Gastrocnemius medialis (tissue), 4 donors: ENCODE measurements around the gene MGAT5B. TPM values are rescaled to one million over a fixed set of nuclear protein-coding genes. Genes with fewer than 3 reads are reported as not detected.

Experiments used
- ATAC-seq, 2 donors: fragments of 150-250 bp; one replicate each; pipeline ENCODE4 v1.9.1; 2016
- DNase-seq, 2 donors: peaks; one replicate each; pipeline ENCODE4 v3.0.0-alpha.2; 2019
- H3K27ac ChIP-seq, 4 donors: fragments of 200-600 bp; sonication (generic); 1 replicate in 1 of 4; 2 replicates in 3 of 4; pipeline ENCODE4 v1.5.1; 2016 to 2018; ENCODE audit warnings: mild to moderate bottlenecking in 2 of 4, moderate library complexity in 1 of 4
- H3K27me3 ChIP-seq, 3 donors: fragments of 200-600 bp; sonication (generic) in 2 of 3; 1 replicate in 1 of 3; 2 replicates in 2 of 3; pipeline versions ENCODE4 v1.5.1 to v1.6.0; 2016 to 2019; ENCODE audit warnings: mild to moderate bottlenecking in 1 of 3, moderate library complexity in 1 of 3
- H3K36me3 ChIP-seq, 2 donors: fragments of 200-600 bp; sonication (generic) in 1 of 2; one replicate each; pipeline ENCODE4 v1.5.1; 2017 to 2018
- H3K4me1 ChIP-seq, 2 donors: fragments of 200-600 bp; sonication (generic) in 1 of 2; one replicate each; pipeline ENCODE4 v1.5.1; 2016 to 2017; ENCODE audit warnings: mild to moderate bottlenecking in 2 of 2
- H3K4me3 ChIP-seq, 4 donors: fragments of 200-600 bp; sonication (generic) in 3 of 4; 1 replicate in 1 of 4; 2 replicates in 3 of 4; pipeline ENCODE4 v1.5.1; 2016 to 2019; ENCODE audit warnings: mild to moderate bottlenecking in 2 of 4
- H3K9me3 ChIP-seq, 3 donors: fragments of 200-600 bp; sonication (generic) in 2 of 3; 1 replicate in 1 of 3; 2 replicates in 2 of 3; pipeline ENCODE4 v1.5.1; 2016 to 2019
- POLR2A ChIP-seq, 2 donors: fragments of 450-650 bp; IDR thresholded peaks; one replicate each; pipeline ENCODE4 v1.6.1; 2017; ENCODE audit warnings: antibody characterized with exemption in 2 of 2, mild to moderate bottlenecking in 2 of 2, moderate library complexity in 2 of 2
- in situ Hi-C, 4 donors: fragments of 200-750 bp; cut with MboI; loops; one replicate each; pipeline versions ENCODE4 v1.15.0 to v1.8.0; 2017; ENCODE audit warnings: low sequenced_read_pairs in 4 of 4
- intact Hi-C: fragments of 100-400 bp; cut with DNase I; formaldehyde crosslinking; loops from one replicate; pipeline ENCODE4 v1.15.1; 2023; ENCODE audit warnings: low total_unique reads
- total RNA-seq, 4 donors: library from RNA; depleted of rRNA; stranded (reverse); fragments of >200 nt; gene quantifications; one replicate each; pipeline versions ENCODE4 v1.1.0 to v1.2.3, GENCODE V29; 2016
- TF ChIP-seq, protein P1 (sequence below), 5 experiments: fragments of 450-650 bp in 3 of 5; fragments of 200-600 bp in 2 of 5; sonication (generic) in 2 of 5; IDR thresholded peaks in 4 of 5; conservative IDR thresholded peaks in 1 of 5; 1 replicate in 4 of 5; 2 replicates in 1 of 5; pipeline ENCODE4 v1.5.1; 2016 to 2019; ENCODE audit warnings: antibody characterized with exemption in 5 of 5, mild to moderate bottlenecking in 3 of 5, moderate library complexity in 3 of 5

MGAT5B gene
- total RNA-seq, 4 donors from 2014 or later, result not detected

DNA sequence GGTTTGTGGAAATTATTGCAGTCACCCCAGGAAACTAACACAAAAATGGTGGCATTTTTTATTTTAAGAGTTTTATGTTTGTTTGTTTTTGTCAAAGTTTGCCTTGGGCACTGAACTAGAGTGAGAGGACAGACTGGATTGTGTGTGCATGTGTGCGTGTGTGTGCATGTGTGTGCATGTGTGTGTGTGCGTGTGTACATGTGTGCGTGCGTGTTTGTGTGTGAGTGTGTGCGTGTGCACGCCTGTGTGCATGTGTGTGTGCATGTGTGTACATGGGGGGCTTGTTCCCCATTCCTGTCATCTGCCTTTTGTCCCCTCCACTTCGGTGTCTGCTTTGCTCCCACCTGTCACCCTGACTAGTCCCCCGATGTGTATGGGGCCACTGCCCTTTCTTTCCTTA lies 32.5 kb downstream of the MGAT5B start:
- H3K4me3 ChIP-seq, result no peak overlapping the region
- ATAC-seq (no peak), DNase-seq (no peak)
- H3K27me3 ChIP-seq, result peaks cover 0 to 7% (median 3%) of the 10 kb centered on the region in 3 donors
- H3K27ac ChIP-seq, result no peak overlapping the region
- intact Hi-C loops (no loop called here), in situ Hi-C loops (no loop called here)
- H3K9me3 ChIP-seq, result no peaks in the 10 kb centered on the region
- no peaks in the 10 kb centered on the region for H3K4me1 ChIP-seq
- no peaks in the 10 kb centered on the region for H3K36me3 ChIP-seq
- no peak for TF ChIP-seq POLR2A (IDR thresholded peaks at IDR 0.05)
- TF ChIP-seq, protein P1, sequence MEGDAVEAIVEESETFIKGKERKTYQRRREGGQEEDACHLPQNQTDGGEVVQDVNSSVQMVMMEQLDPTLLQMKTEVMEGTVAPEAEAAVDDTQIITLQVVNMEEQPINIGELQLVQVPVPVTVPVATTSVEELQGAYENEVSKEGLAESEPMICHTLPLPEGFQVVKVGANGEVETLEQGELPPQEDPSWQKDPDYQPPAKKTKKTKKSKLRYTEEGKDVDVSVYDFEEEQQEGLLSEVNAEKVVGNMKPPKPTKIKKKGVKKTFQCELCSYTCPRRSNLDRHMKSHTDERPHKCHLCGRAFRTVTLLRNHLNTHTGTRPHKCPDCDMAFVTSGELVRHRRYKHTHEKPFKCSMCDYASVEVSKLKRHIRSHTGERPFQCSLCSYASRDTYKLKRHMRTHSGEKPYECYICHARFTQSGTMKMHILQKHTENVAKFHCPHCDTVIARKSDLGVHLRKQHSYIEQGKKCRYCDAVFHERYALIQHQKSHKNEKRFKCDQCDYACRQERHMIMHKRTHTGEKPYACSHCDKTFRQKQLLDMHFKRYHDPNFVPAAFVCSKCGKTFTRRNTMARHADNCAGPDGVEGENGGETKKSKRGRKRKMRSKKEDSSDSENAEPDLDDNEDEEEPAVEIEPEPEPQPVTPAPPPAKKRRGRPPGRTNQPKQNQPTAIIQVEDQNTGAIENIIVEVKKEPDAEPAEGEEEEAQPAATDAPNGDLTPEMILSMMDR (IDR thresholded peaks at IDR 0.05 in 4 of 5, conservative IDR thresholded peaks at IDR 0.05 in 1 of 5), result no peak

DNA sequence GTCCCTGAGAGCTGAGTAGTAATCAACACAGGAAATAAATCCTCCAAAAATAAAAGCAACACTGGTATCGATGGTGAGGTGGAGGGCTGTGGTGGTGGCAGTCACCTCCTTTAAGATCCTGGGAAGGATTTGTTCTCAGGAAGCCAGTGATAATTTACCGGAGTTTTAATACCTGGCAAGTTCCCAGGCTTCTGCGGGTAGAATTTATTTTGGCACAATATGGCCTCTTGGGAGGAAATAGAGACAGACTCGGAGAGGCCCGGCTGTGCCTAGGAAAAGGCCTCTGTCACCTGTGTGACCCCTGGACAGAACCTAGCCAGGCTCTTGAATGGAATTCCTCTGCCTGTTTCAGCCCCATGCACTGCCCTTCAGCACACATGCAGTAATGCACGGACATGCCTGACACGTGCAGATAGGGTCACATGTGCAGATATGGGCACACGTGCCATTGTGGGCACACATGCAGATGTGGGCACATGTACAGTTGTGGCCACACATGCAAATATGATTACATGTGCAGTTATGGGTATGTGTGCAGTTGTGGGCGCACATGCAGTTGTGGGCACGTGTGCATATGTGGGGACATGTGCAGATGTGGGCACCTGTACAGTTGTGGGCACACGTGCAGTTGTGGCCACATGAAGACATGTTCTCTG lies 33.5 kb downstream of the MGAT5B start:
- Histone ChIP-seq H3K27me3 (peaks cover 0 to 16% (median 3%) of the 10 kb centered on the region in 3 donors), H3K36me3 (no peaks in the 10 kb centered on the region), H3K4me3 (no peak overlapping the region), H3K27ac (no peak overlapping the region), H3K4me1 (no peaks in the 10 kb centered on the region), H3K9me3 (no peaks in the 10 kb centered on the region)
- in situ Hi-C loops (no loop called here), intact Hi-C loops (no loop called here)
- no peak for TF ChIP-seq POLR2A (IDR thresholded peaks at IDR 0.05)
- TF ChIP-seq, protein P1 (IDR thresholded peaks at IDR 0.05 in 4 of 5, conservative IDR thresholded peaks at IDR 0.05 in 1 of 5), result no peak
- DNase-seq, result no peak
- ATAC-seq, result peak in 1 of 2 donors; percentile 23

DNA sequence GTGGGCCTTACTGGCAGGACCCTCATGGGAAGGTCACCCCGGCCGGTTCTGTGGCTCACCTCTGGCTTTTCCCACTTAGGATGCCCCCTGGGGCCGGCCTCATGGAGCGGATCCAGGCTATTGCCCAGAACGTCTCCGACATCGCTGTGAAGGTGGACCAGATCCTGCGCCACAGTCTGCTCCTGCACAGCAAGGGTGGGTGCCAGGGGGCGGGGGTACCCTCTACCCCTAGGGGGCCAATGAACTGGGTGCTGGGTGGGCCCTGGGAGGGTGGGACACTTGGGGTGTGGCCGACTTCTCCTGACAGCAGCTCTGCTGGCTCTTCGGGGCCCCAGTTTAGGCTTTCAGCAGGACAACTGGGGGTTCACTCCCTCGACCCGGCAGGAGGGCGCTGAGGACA lies 34.3 kb downstream of the MGAT5B start:
- no peak for DNase-seq
- peaks cover 0 to 16% (median 3%) of the 10 kb centered on the region in 3 donors for H3K27me3 ChIP-seq
- ATAC-seq, result no peak
- no peaks in the 10 kb centered on the region for H3K4me1 ChIP-seq
- no peak overlapping the region for H3K27ac ChIP-seq
- H3K9me3 ChIP-seq, result no peaks in the 10 kb centered on the region
- TF ChIP-seq, protein P1 (IDR thresholded peaks at IDR 0.05 in 4 of 5, conservative IDR thresholded peaks at IDR 0.05 in 1 of 5), result no peak
- TF ChIP-seq POLR2A (IDR thresholded peaks at IDR 0.05), result no peak
- intact Hi-C loops (no loop called here), in situ Hi-C loops (no loop called here)
- H3K4me3 ChIP-seq, result no peak overlapping the region
- no peaks in the 10 kb centered on the region for H3K36me3 ChIP-seq

DNA sequence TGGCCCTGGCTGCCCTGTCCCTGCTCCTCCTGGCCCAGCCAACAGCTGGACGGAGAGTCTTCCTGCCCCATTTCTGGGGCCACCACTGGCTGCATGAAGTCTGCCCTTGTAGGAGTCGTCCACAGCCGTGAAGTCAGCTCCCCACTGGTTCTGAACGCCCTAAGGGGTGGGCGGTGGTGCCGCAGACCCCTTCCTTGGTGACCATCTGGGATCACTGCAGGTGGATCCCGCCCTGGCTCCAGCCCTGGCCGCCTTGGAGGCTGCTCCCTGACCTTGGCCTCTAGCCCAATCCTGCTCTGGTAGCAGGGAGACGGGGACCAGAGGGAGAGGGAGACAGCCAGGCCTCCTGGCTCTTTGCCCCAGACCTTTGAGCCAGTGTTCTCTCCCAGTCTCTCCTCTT lies 35.4 kb downstream of the MGAT5B start:
- Histone ChIP-seq H3K9me3 (no peaks in the 10 kb centered on the region), H3K36me3 (no peaks in the 10 kb centered on the region), H3K4me1 (no peaks in the 10 kb centered on the region), H3K27ac (no peak overlapping the region), H3K27me3 (peaks cover 0 to 16% (median 3%) of the 10 kb centered on the region in 3 donors), H3K4me3 (no peak overlapping the region)
- intact Hi-C loops (no loop called here), in situ Hi-C loops (no loop called here)
- no peak for TF ChIP-seq POLR2A (IDR thresholded peaks at IDR 0.05)
- TF ChIP-seq, protein P1 (IDR thresholded peaks at IDR 0.05 in 4 of 5, conservative IDR thresholded peaks at IDR 0.05 in 1 of 5), result no peak
- DNase-seq (no peak), ATAC-seq (no peak)

DNA sequence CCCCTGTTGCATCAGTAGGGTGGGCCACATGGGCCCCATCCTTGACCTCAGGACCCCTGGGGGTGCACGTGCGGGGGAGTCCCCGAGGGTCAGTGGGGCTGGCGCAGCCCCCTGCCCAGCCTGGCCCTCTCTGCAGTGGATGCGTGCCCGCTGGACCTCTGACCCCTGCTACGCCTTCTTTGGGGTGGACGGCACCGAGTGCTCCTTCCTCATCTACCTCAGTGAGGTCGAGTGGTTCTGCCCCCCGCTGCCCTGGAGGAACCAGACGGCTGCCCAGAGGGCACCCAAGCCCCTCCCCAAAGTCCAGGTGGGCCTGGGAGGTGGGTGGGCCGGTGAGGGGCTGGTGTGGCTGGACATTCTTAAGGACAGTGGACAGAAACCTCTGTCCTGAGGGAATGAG lies 35.9 kb downstream of the MGAT5B start:
- DNase-seq (no peak), ATAC-seq (no peak)
- Histone ChIP-seq H3K4me3 (no peak overlapping the region), H3K36me3 (no peaks in the 10 kb centered on the region), H3K27ac (no peak overlapping the region), H3K9me3 (no peaks in the 10 kb centered on the region), H3K4me1 (no peaks in the 10 kb centered on the region), H3K27me3 (peaks cover 0 to 16% (median 3%) of the 10 kb centered on the region in 3 donors)
- in situ Hi-C loops, result no loop called here
- TF ChIP-seq, protein P1 (IDR thresholded peaks at IDR 0.05 in 4 of 5, conservative IDR thresholded peaks at IDR 0.05 in 1 of 5), result no peak
- TF ChIP-seq POLR2A (IDR thresholded peaks at IDR 0.05), result no peak
- intact Hi-C loops, result no loop called here
